ENCODE results near the gene SOWAHD.
"Not testable (repeated sequence)": the region's sequence is repeated elsewhere in the genome, so short reads cannot be mapped to it uniquely, and the experiment has no call there.

SOWAHD gene

DNA sequence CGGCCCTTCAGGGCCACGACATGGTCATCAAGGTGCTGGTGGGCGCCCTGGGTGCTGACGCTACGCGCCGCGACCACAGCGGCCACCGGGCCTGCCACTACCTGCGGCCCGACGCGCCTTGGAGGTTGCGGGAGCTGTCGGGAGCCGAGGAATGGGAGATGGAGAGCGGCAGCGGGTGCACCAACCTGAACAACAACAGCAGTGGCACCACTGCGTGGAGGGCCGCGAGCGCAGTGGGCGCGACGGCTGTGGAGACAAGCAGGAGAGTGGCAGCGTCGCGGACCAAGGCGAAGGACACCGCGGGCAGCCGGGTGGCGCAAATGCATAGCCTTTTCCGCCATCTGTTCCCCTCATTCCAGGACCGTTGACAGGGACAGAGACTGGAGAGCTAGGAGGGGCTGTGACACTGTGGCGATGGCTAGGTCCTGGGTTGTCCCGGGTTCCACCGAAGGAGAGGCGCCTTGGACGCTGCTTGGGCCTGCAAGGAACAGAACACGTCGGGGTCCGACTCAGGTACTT, 919 bp downstream of the SOWAHD start:
- no peak for DNase-seq

DNA sequence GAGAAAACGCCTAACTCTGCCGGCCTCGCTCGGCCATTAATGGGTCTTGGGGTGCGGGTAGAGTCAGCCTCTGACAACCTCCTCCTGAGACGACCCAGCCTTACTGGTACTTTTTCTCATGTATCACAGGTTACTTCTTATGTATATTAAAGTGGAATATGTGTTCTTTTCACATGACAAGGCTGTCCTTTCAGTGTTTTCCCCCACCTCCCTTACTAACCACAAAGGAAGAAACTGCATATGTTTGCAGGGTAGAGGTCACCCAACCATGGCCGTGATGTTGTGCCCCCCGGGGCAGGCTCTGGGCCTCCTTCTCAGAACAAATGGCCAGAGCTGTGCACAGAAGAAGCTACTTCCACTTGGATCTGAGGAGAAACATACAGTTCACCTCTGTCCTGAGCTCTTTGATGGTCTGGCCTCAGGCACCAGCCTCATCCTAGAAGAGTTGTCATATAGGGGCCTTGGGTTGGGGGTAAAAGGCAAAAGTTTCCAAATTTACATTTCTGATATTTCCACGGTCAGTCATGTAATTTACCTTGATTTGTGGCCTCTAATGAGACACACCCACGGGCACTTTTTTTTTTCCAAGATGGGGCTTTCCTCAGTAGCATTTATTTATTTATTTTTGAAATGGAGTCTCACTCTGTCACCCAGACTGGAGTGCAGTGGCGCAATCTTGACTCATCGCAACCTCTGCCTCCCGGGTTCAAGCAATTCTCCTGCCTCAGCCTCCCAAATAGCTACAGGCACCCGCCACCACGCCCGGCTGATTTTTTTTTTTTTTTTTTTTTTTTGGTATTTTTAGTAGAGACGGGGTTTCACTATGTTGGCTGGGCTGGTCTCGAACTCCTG, 1.9 kb downstream of the SOWAHD start:
- no peak for DNase-seq

DNA sequence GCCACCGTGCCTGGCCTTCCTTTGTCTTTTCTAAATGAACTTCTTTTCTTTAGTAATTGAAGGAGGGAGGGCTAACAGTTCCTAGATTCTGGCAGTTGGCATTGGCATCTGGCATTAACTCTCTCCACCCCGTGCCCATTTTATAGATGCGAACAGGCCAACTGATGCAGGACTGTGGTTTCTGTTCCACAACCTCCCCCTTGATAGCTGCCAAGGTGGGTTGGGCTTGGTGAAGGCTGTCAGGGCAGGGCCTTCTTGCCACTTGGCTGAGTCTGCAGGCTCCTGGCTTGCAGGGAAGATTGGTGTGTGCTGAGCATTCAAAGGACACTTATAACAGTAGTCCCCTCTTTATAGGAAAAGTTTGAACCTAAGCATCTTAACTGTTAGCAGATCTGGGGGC, 4.3 kb downstream of the SOWAHD start:
- DNase-seq, result no peak

DNA sequence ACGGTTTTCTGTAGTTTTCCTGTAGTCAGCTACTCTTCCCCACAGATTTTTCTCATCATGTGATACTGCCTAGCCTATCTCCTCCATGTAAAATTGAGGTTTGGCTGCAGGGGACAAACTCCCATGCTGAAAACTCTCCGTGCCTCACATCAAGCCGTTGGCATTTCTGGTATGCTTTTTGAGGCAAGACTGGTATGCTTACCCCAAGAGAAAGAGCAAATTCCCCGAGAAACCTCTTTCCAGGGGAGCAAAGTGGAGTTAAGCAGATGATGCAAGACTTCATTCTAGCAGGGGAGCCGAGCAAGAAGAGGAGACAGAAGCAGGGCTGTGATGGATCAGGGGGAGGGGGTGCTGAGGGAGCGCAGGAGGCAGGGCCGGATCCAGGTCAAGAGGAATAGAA, 4.8 kb downstream of the SOWAHD start:
- DNase-seq, result no peak

DNA sequence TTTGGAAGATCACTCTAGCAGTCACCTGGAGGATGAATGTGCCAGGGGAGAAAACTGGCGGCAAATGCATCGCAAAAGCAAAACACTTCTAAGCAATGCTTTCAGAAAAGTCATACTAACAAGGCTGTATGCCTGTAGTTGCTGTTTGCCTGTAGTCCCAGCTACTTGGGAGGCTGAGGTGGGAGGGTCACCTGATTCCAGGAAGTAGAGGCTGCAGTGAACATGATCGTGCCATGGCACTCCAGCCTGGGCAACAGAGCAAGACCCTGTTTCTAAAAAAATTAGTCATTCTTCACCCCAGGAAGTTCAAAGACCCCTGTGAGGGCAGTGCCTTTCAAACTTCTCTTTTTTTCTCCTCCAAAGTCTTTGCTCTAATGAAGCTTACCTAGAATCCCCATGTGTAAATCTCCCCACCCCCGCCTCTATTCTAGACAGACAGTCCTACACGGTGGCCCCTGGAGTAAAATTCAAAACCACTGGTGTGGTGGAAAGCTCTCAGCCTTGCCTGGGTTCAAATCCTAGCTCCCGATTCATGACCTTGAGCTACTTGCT, 5.5 kb downstream of the SOWAHD start:
- no peak for DNase-seq

DNA sequence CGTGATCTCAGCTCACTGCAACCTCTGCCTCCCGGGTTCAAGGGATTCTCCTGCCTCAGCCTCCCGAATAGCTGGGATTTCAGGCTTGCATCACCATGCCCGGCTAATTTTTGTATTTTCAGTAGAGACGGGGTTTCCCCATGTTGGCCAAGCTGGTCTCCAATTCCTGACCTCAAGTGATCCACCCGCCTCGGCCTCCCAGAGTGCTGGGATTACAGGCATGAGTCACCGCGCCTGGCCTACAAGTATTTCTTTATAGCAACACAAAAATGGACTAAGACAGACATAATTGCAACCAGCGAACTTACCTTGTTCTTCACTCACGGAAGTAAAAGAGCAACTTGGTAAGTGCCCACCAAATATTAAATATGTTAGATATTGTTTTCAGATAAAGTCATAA, 10.0 kb downstream of the SOWAHD start:
- not testable (repeated sequence) for DNase-seq

DNA sequence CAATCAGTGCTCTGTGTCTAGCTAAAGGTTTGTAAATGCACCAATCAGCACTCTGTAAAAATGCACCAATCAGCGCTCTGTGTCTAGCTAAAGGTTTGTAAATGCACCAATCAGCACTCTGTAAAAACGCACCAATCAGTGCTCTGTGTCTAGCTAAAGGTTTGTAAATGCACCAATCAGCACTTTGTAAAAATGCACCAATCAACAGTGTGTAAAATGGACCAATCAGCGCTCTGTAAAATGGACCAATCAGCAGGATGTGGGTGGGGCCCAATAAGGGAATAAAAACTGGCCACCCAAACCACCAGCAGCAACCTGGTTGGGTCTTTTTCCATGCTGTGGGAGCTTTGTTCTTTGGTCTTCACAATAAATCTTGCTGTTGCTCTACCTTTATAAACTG, 11.0 kb downstream of the SOWAHD start:
- DNase-seq, result not testable (repeated sequence)

DNA sequence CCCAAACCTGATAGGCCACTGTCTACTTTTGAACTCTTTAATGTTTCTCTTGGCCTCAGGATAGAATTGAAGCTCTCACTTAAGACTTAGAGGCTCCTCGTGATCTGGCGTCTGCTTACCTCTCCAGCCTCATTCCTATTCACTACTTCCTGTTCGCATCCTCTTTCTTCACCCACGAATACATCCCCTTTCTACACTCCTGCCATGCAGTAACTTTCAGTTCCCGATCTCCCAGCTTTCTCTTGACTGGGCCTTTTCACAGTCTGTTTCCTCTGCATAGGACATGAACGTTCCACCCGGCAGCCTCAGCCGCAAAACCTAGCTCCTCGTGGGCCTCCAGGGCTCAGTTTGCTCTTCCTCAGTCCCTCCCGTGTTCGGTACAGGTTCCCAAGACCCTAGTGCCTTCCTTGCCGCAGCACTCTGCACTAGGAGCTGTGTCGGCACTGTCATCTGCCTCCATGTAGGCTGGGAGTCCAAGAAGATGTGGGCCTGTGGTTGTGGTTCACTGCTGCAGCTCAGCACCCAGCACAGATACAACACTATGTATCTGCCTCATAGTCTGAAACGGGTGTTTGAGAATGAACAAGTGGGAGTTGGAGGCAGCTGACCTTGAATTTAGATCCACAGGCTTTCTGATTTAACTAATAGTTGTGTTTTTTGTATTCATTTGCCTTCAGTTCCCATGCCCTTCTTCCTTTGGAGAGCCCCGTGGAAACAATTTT, 17.3 kb downstream of the SOWAHD start:
- DNase-seq, result no peak

DNA sequence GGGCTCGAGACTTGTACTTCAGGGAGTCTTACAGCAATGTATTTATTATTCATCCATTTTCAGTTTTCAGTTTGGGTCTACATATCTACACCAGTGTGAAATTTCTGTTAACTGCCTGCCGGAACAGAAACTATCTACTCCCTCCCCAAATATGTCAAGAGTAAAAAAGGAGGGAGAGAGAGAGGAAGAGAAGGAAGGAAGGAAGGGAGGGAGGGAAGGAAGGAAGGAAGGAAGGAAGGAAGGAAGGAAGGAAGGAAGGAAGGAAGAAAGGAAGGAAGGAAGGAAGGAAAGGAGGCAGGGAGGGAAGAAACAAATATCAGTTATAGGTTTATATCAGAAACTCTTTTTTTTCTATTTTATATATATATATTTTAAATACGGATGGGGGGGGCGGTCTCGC, 20.4 kb downstream of the SOWAHD start:
- DNase-seq, result no peak

DNA sequence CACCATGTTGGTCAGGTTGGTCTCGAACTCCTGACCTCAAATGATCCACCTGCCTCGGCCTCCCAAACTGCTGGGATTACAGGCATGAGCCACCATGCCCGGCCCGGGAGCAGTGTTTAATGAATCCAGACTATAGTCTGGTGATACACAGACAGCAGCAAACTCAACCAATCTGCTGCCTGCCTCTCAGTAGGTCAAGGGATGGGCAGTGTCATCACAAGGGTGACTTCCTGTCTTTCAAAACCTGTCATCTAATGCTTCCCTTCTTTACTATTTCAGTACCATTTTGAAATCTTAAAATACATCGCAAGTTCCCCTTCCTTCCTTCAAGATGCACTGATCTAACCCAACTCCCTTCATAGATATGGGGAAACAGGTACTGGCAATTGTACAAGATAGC, 24.6 kb downstream of the SOWAHD start:
- no peak for DNase-seq

DNA sequence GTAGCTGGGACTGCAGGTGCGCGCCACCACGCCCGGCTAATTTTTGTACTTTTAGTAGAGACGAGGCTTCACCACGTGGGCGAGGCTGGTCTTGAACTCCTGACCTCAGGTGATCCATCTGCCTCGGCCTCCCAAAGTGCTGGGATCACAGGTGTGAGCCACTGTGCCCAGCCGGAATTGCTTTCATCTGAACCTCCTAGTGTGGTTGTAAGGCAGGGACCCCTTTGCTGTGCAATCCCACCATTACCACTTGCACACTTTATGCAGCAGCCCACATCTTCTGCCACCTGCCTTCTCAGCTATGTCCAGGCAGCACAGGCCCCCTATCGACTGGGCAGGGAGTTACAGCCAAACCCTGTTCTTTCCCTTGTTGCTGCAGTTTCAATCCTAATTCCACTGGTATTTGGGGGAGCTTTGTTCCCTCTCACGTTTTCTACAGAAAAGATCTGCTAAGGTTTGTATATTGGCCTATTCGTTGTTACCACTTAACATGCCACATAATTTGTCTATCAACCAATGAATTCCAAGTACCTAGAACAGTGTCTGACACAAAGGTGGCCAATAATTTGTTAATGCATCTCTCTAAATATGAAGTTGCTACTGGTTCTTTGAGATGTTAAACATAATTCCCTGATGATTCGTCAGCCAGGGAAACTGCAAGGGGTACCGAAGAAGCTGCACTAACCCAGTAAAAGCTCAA, 26.5 kb downstream of the SOWAHD start:
- peak; percentile 66 for DNase-seq

DNA sequence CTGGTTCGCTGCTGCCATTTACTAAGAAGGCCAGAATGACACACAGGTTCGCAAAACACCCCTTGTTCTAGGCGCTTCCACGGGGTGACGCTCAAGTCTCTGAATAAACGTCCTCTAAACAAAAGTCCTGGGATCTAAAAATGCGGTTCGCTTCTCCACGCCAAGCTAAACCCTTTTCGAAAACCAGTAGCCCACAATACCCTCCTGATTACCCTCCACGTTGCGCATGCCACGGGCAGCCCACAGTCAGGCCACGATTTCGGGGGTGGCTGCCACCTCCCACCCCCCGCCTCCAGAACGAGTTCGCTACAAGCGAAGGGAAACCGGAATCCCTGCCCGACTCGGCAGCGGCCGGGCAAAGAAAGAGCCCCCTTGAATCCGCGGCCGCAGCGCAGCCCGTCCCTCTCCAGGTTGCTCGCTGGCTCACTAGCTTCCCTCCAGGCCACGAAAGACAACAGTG, 32.6 kb downstream of the SOWAHD start:
- DNase-seq, result peak; percentile 55

DNA sequence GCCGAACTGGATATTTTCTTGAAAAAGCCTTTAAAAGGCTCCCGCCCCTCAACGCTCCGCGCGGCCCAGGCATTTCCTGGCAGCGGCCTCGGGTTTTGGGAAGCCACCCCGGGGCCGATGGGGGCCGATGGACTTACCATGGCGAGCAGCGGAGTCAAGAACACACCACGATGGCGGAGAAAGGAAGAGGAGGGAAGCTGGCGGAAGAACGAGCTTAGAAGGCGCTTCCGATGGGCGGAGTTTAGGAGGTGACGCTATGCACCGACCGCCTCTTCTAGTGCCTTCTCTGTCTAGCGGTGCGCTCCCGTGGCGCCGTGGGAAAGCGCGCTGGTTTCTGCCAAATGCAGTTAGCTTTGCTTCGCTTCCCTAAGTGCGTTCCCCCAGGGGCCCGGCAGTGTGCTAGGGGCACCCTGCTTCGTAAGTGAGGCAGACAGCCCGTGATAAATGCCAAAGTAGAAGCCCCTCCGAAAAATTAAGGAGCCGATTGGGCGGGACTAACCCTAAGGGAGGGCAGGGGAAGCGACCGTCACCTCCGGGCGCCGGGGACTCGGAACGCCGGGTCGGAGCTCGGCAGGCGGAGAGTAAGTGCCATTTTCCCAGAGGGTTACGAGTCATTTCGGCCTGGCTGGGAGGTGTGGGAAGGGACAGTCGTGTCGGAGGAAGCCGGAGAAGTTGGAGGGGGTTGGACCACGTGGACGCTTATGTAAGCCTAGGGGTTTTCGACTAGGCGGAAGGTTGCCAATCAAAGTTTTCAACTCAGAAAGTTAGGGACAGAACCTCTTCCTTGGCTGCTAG, 33.2 kb downstream of the SOWAHD start, which contains the start of gene RPL39:
TSS of gene RPL39 (minus strand) at position 194 of the 795 bp plus-strand sequence. CDS start at position 140, 54 bp downstream.
- DNase-seq, result peak; percentile 85

DNA sequence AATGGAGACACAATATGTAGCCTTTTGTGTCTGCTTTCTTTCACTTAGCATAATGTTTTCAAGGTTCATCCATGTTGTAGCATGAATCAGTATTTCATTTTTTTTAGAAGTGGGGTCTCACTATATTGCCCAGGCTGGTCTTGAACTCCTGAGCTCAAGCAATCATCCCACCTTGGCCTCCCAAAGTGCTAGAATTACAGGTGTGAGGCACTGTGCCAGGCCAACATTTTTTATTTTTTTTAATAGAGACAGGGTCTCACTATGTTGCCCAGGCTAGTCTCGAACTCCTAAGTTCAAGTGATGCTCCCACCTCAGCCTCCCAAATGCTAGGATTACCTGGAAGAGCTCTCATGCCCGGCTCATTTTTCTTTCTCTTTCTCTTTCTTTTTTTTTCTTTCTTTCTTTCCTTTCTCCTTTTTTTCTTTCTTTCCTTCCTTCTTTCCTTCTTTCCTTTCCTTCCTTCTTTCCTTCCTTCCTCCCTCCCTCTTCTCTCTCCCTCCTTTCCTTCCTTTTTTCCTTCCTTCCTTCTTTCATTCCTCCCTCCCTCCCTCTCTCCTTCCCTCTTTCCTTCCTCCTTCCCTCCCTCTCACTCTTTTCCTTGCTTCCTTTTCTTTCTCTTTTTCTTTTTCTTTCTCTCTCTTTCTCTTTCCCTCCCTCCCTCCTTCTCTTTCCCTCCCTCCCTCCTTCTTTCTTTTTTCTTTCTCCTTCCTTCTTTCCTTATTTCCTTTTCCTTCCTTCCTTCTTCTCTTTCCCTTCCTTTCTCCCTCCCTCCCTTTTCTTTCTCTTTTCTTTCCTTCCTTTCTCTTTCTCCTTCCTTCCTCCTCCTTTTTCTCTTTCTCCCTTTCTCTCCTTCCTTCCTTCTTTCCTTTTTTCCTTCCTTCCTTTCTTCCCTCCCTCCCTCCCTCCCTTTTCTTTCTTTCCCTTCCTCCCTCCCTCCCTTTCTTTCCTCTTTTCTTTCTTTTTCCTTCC, 43.1 kb downstream of the SOWAHD start:
- no peak for DNase-seq

DNA sequence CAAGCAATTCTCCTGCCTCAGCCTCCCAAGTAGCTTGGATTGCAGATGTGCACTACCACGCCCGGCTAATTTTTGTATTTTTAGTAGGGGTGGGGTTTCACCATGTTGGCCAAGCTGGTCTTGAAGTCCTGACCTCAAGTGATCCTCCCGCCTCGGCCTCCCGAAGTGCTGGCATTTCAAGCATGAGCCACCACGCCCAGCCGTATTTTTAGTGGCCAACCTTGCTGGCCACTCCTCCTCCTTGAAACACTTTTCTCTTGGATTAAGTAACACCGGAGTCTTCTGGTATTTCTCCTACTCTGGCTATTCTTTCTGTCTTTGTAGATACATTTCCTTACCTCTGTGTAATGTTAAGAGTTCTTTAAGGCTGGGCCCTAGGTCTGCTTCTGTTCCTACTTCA, 44.2 kb downstream of the SOWAHD start:
- DNase-seq, result no peak

DNA sequence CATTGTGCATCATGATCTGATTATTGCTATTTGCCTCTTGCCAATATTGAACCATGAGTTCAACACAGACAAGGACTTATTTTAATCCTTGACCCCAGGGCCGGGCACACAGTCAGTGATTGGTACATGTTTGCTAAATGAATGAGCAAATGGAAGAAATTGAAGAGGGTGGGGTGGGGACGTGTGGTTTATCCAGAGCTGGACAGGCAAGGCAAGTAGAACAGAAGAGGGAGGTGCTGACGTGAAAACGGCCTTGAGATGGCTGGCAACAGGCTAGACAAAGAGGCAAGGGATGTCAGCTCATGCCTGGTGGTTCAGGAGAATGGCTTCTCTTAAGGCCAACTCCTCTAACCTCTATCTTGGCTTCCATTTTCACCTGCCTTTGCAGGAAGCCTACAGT, 50.1 kb downstream of the SOWAHD start:
- not testable (repeated sequence) for DNase-seq

DNA sequence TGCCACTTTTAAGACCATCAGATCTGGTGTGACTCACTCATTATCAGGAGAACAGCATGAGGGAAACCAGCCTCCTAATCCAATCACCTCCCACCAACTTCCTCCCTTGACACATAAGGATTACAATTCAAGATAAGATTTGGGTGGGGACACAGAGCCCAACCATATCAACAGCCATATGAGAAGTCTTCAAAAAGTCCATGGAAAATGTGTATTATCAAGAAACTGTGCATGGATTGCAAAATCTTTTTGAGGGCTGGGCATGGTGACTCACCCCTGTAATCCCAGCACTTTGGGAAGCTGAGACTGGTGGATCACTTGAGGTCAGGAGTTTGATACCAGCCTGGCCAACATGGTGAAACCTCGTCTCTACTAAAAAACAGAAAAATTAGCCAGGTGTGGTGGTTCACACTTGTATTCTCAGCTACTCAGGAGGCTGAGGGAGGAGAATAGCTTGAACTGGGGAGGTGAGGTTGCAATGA, 50.8 kb downstream of the SOWAHD start:
- no peak for DNase-seq

All from activated CD4-positive, alpha-beta T cell treated with anti-CD3 and anti-CD28 coated beads for 48 hours (primary cell).